Measurements from ENCODE around the gene AARS1. TPM values are rescaled to one million over a fixed set of nuclear protein-coding genes. Genes with fewer than 3 reads are reported as not detected.
"Not testable (repeated sequence)": the region's sequence is repeated elsewhere in the genome, so short reads cannot be mapped to it uniquely, and the experiment has no call there.

AARS1 gene
- total RNA-seq, 2 experiments from 2014 or later = 128 to 129 TPM

- H3K4me3 Mint-ChIP-seq, H3K9me3 Mint-ChIP-seq, H3K27ac Mint-ChIP-seq, H3K27me3 Mint-ChIP-seq, H3K4me1 Mint-ChIP-seq, CTCF ChIA-PET, DNase-seq, POLR2A ChIA-PET: not testable (repeated sequence)
- H3K36me3 Mint-ChIP-seq (ENCODE audit: low read depth) = peaks cover 12% of the 10 kb centered on the region
These were observed 85.3 kb downstream of the AARS1 start for GRCh38 chr16:70204010-70204409.

- H3K27ac Mint-ChIP-seq, CTCF ChIA-PET, H3K27me3 Mint-ChIP-seq, H3K9me3 Mint-ChIP-seq, H3K4me1 Mint-ChIP-seq, DNase-seq, POLR2A ChIA-PET, H3K4me3 Mint-ChIP-seq: not testable (repeated sequence)
- peaks cover 12% of the 10 kb centered on the region for H3K36me3 Mint-ChIP-seq (ENCODE audit: low read depth)
These were observed 85.8 kb downstream of the AARS1 start for GRCh38 chr16:70203508-70203907.

Other genes with a start within 250 kb of the AARS1 start
- 10 to 100 TPM; 19.6 to 19.7 TPM for gene PDPR, start 175.2 kb downstream of the AARS1 start, total RNA-seq
- under 1 TPM; 0.35 to 0.60 TPM for gene CLEC18C, start 115.7 kb downstream of the AARS1 start, total RNA-seq
- gene EXOSC6, start 37.6 kb downstream of the AARS1 start, total RNA-seq = 10 to 100 TPM; 24.3 to 24.4 TPM
- gene DDX19B, start 9.7 kb upstream of the AARS1 start, total RNA-seq = 10 to 100 TPM; 33.2 to 35.8 TPM
- gene DDX19A, start 57.4 kb upstream of the AARS1 start, total RNA-seq = 10 to 100 TPM; 27.3 to 27.5 TPM
- gene ST3GAL2, start 149.6 kb upstream of the AARS1 start, total RNA-seq = 10 to 100 TPM; 21.6 to 22.7 TPM
- gene FCSK, start 165.1 kb upstream of the AARS1 start, total RNA-seq = 10 to 100 TPM; 17.3 to 17.4 TPM
- 10 to 100 TPM; 71.2 to 71.4 TPM for gene COG4, start 234.0 kb upstream of the AARS1 start, total RNA-seq
- gene SF3B3, start 234.3 kb upstream of the AARS1 start, total RNA-seq = 100 to 1,000 TPM; 329 to 332 TPM